Measurements from ENCODE around the gene GPR108.

GPR108 gene

DNA sequence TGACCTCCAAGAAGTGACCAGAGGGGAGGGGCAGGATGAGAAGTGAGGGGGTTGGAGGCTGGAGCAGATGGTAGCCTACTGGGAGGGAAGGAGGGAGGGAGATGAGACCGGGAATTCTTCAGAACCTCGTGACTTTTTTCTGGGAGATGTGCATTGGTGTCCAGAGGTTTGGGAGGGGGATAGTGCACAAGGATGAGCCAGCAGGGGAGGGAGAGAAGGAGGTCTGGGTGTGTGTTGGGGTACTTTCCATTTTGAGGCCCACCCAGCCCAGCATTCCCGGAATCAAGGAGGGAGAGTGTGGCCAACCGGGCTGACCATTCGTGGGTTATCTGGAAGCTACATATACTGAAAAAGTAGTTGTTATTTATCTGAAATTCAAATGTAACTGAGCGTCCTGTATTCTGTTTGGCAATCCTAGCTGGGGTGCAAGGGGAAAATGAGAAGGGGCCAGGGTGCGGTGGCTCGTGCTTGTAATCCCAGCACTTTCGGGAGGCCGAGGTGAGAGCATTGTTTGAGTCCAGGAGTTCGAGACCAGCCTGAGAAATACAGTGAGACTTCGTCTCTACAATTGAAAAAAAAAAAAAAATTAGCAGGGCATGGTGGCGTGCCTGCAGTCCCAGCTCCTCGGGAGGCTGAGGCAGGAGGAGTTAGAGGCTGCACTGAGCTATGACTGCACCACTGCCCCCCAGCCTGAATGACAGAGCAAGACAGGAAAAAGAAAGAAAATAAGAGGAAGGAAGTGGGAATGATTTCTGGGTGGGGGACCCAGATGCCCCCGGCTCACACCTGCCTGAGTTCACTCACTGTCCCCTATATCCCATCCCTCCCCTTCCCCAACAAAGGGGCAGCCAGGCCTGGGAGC, 12.5 kb downstream of the GPR108 start:
- TF ChIP-seq, protein P1, sequence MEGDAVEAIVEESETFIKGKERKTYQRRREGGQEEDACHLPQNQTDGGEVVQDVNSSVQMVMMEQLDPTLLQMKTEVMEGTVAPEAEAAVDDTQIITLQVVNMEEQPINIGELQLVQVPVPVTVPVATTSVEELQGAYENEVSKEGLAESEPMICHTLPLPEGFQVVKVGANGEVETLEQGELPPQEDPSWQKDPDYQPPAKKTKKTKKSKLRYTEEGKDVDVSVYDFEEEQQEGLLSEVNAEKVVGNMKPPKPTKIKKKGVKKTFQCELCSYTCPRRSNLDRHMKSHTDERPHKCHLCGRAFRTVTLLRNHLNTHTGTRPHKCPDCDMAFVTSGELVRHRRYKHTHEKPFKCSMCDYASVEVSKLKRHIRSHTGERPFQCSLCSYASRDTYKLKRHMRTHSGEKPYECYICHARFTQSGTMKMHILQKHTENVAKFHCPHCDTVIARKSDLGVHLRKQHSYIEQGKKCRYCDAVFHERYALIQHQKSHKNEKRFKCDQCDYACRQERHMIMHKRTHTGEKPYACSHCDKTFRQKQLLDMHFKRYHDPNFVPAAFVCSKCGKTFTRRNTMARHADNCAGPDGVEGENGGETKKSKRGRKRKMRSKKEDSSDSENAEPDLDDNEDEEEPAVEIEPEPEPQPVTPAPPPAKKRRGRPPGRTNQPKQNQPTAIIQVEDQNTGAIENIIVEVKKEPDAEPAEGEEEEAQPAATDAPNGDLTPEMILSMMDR (IDR thresholded peaks at IDR 0.05), result no peak

DNA sequence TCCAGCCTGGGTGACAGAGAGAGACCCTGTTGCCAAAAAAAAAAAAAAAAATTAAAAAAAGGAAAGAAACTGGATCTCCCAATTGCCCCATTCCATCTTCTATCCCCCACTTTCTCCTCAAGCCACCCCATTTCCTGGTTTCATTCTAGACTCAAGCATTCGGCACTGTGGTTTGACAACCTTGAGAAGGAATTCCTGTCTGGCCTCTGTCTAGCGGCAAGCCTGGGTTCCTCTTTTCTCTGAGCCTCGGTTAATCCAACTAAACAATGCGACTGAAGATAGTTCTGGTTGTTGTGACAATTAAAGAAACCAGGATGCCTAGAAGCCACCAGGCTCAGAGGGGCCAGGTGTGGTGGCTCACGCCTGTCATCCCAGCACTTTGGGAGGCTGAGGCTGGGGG, 13.6 kb downstream of the GPR108 start:
- TF ChIP-seq, protein P1 (IDR thresholded peaks at IDR 0.05), result no peak

DNA sequence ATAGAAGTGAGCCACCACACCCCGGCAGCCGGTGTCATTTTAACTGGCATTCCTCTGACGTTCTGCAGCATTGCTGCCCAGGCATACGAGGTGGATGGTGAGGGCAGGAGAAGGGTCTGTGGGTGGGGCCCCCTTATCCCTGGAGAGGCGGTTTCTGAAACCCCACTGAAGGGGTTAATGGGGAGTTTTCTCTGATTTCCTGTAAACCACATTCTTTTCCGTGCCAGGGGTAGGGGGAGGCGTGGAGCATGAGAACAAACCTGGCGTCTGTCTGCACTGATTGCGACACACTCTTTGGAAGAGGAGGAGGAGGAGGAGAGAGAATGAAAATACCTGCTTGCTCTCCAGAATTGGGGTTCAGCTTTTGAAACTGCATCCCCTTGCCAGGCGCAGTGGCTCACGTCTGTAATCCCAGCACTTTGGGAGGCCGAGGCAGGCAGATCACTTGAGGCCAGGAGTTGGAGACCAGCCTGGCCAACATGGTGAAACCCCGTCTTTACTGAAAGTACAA, 14.2 kb downstream of the GPR108 start:
- TF ChIP-seq, protein P1 (IDR thresholded peaks at IDR 0.05), result no peak

DNA sequence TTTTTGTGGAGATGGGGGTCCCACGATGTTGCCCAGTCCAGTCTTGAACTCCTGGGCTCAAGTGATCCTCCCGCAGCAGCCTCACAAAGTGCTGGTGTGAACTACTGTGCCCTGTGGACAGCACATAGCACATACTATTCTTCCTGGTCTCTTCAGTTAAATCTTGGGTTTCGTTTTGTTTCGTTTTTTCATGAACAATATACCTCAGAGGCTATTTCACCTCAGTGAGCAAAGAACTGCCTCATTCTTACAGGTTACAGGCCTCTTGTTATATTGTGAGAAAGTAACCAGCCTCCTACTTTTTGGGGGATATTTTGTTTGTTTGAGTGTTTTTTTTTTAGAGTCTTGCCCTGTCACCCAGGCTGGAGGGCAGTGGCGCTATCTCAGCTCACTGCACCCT, 15.6 kb downstream of the GPR108 start:
- TF ChIP-seq, protein P1 (IDR thresholded peaks at IDR 0.05), result no peak

DNA sequence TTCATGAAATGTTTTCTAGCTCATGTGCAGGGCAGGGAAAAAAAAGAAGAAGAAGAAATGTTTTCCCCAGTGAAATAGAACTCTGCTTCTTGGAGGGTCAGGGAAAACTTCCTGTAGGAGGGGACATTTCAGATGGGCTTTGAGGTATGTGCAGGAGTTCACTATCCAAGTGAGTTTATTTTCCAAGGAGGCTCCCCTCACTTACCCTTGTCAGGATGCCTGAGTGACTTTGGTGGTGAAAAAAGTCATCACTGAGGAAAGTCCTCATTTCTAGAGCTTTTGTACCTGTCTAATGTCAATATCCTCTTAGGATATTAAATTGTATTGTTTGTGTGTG, 16.3 kb downstream of the GPR108 start:
- TF ChIP-seq, protein P1 (IDR thresholded peaks at IDR 0.05), result no peak

DNA sequence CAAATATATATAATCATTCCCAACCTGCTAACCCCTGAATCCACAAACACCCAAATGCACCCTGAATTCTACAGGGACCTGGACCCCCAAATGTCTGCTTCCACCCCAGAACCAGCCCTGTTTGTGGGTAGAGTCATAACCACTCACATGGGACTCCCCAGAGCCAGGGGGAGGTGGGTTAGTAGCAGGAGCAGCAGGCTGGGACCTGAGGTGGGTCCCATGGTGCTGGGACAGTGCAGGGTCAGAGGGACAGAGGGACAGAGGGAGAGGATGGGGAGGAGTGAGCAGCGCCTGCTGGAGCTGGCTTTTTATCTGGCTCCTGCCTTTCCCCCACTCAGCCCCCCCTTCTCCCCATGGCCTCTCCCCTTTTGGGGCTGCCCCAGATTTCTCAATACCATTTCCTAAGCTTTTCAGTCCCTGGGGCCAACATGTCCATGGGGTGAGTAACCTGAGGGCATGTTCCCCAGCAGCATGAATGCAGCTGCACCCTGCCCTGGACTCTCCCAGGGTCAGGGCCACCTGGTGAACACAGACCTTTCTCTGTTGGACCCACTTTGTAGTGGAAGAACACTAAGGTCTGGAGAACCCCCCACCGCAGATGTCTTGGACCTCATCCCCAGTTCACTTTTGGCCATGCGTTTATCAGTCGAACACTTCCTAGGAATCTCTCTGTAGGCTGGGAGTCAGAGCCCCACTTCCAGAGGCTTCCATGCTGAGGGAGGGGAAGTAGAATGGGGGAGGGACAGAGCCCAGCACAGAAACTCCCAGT, 16.8 kb downstream of the GPR108 start, which contains the start of gene C3:
TSS of gene C3 (minus strand) at position 282 of the 769 bp plus-strand sequence. CDS start at position 221, 61 bp downstream.
- TF ChIP-seq, protein P1 (IDR thresholded peaks at IDR 0.05), result no peak

DNA sequence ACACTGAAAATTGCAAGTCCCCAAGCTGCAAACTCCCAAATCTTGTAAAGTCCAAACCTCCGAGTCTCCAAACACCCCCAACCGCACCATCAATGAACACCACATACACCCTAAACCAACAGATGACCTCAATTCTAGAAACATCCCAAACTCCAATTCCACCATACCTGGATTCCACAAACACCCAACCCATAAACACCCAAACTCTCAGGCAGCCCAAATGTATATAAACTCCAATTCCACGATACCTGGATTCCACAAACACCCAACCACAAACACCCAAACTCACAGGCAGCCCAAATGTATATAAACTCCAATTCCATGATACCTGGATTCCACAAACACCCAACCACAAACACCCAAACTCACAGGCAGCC, 17.4 kb downstream of the GPR108 start:
- TF ChIP-seq, protein P1 (IDR thresholded peaks at IDR 0.05), result no peak
